Measurements from ENCODE around the gene NFYA. TPM values are rescaled to one million over a fixed set of nuclear protein-coding genes. Genes with fewer than 3 reads are reported as not detected.

Gene NFYA
- total RNA-seq, 2 donors from 2014 or later: 9.2 to 20.6 TPM

- Histone ChIP-seq H3K27ac (no peak overlapping the region), H3K4me3 (no peak overlapping the region), H3K4me1 (ENCODE audit: control insufficient read depth in 1 of 2, low read depth in 2 of 2) (no peaks in the 10 kb centered on the region), H3K36me3 (peaks cover 8% of the 10 kb centered on the region), H3K9me3 (no peaks in the 10 kb centered on the region), H3K27me3 (replicated peaks; ENCODE audit: insufficient read depth) (no peaks in the 10 kb centered on the region)
- ATAC-seq (ENCODE audit: insufficient number of reproducible peaks, low FRiP score, low read depth): no peak
- no peak for DNase-seq (ENCODE audit: low spot score)
- no peak for TF ChIP-seq CTCF (IDR thresholded peaks at IDR 0.05)
Measured at GRCh38 chr6:41083072-41083471, 10.3 kb downstream of the NFYA start.

GRCh38 chr6:41085182-41085581 lies 12.4 kb downstream of the NFYA start:
- no peak overlapping the region for H3K4me3 ChIP-seq
- ATAC-seq (ENCODE audit: insufficient number of reproducible peaks, low FRiP score, low read depth) (no peak), DNase-seq (ENCODE audit: low spot score) (no peak)
- H3K27ac ChIP-seq: no peak overlapping the region
- H3K4me1 ChIP-seq (ENCODE audit: control insufficient read depth in 1 of 2, low read depth in 2 of 2): no peaks in the 10 kb centered on the region
- peaks cover 16% of the 10 kb centered on the region for H3K36me3 ChIP-seq
- H3K27me3 ChIP-seq (replicated peaks; ENCODE audit: insufficient read depth): no peaks in the 10 kb centered on the region
- no peaks in the 10 kb centered on the region for H3K9me3 ChIP-seq
- TF ChIP-seq CTCF (IDR thresholded peaks at IDR 0.05): no peak

GRCh38 chr6:41088451-41088850 lies 15.7 kb downstream of the NFYA start:
- Histone ChIP-seq H3K27me3 (replicated peaks; ENCODE audit: insufficient read depth) (no peaks in the 10 kb centered on the region), H3K36me3 (peaks cover 23% of the 10 kb centered on the region), H3K9me3 (no peaks in the 10 kb centered on the region), H3K4me3 (no peak overlapping the region), H3K4me1 (ENCODE audit: control insufficient read depth in 1 of 2, low read depth in 2 of 2) (peaks cover 0 to 10% of the 10 kb centered on the region in 2 donors), H3K27ac (no peak overlapping the region)
- no peak for DNase-seq (ENCODE audit: low spot score)
- ATAC-seq (ENCODE audit: insufficient number of reproducible peaks, low FRiP score, low read depth): no peak
- no peak for TF ChIP-seq CTCF (IDR thresholded peaks at IDR 0.05)

GRCh38 chr6:41090841-41091761 lies 18.3 kb downstream of the NFYA start:
- TF ChIP-seq CTCF (IDR thresholded peaks at IDR 0.05): no peak
- no peak overlapping the region for H3K4me3 ChIP-seq
- no peak overlapping the region for H3K27ac ChIP-seq
- H3K9me3 ChIP-seq: no peaks in the 10 kb centered on the region
- H3K4me1 ChIP-seq (ENCODE audit: control insufficient read depth in 1 of 2, low read depth in 2 of 2): peaks cover 0 to 10% of the 10 kb centered on the region in 2 donors
- peaks cover 36% of the 10 kb centered on the region for H3K36me3 ChIP-seq
- H3K27me3 ChIP-seq (replicated peaks; ENCODE audit: insufficient read depth): no peaks in the 10 kb centered on the region
- DNase-seq (ENCODE audit: low spot score) (no peak), ATAC-seq (ENCODE audit: insufficient number of reproducible peaks, low FRiP score, low read depth) (no peak)

GRCh38 chr6:41092421-41093140 lies 19.8 kb downstream of the NFYA start:
- no peak overlapping the region for H3K27ac ChIP-seq
- H3K4me3 ChIP-seq: no peak overlapping the region
- ATAC-seq (ENCODE audit: insufficient number of reproducible peaks, low FRiP score, low read depth) (no peak), DNase-seq (ENCODE audit: low spot score) (no peak)
- peaks cover 0 to 12% of the 10 kb centered on the region in 2 donors for H3K4me1 ChIP-seq (ENCODE audit: control insufficient read depth in 1 of 2, low read depth in 2 of 2)
- H3K27me3 ChIP-seq (replicated peaks; ENCODE audit: insufficient read depth): no peaks in the 10 kb centered on the region
- no peaks in the 10 kb centered on the region for H3K9me3 ChIP-seq
- no peak for TF ChIP-seq CTCF (IDR thresholded peaks at IDR 0.05)
- peaks cover 39% of the 10 kb centered on the region for H3K36me3 ChIP-seq

Data from thoracic aorta (tissue), 2 donors.